GM18505 (cell line): Measurements from ENCODE around the gene CNTN1.

Source experiments
- ATAC-seq: cut with Tn5 transposase; IDR thresholded peaks from one replicate; pipeline ENCODE4 v1.9.1; 2021; ENCODE audit not compliant: unreplicated experiment
- POLR2A ChIP-seq: IDR thresholded peaks from 4 replicates; pipeline ENCODE4 v1.6.1; 2011; ENCODE audit warnings: borderline replicate concordance; ENCODE audit not compliant: insufficient read depth, insufficient read length; ENCODE audit errors: extremely low read depth

Gene CNTN1

GRCh38 chr12:41014643-41015020 lies 322.4 kb downstream of the CNTN1 start:
- ATAC-seq, result no peak
- no peak for TF ChIP-seq POLR2A

- TF ChIP-seq POLR2A, result no peak
- no peak for ATAC-seq
These were observed 325.8 kb downstream of the CNTN1 start for GRCh38 chr12:41018010-41018409.

- TF ChIP-seq POLR2A, result no peak
- ATAC-seq, result no peak
These were observed 327.2 kb downstream of the CNTN1 start for GRCh38 chr12:41019461-41019860.

GRCh38 chr12:41023836-41024235 lies 331.6 kb downstream of the CNTN1 start:
- TF ChIP-seq POLR2A, result no peak
- ATAC-seq, result no peak

- ATAC-seq, result no peak
- TF ChIP-seq POLR2A, result no peak
These were observed 333.9 kb downstream of the CNTN1 start for GRCh38 chr12:41026151-41026550.

- ATAC-seq, result no peak
- no peak for TF ChIP-seq POLR2A
These were observed 340.1 kb downstream of the CNTN1 start for GRCh38 chr12:41032386-41032785.

- no peak for ATAC-seq
These were observed 342.4 kb downstream of the CNTN1 start for GRCh38 chr12:41034686-41035085.

GRCh38 chr12:41039461-41039860 lies 347.2 kb downstream of the CNTN1 start:
- ATAC-seq, result no peak
- no peak for TF ChIP-seq POLR2A

More at GRCh38 chr12:41034686-41035085, 342.4 kb downstream of the CNTN1 start:
- no peak for TF ChIP-seq POLR2A

- no peak for ATAC-seq
- no peak for TF ChIP-seq POLR2A
These were observed 353.3 kb downstream of the CNTN1 start for GRCh38 chr12:41045509-41045908.

GRCh38 chr12:41049033-41049432 lies 356.8 kb downstream of the CNTN1 start:
- TF ChIP-seq POLR2A, result no peak
- no peak for ATAC-seq

- no peak for ATAC-seq
- TF ChIP-seq POLR2A, result no peak
These were observed 359.7 kb downstream of the CNTN1 start for GRCh38 chr12:41051954-41052353.

- no peak for ATAC-seq
- no peak for TF ChIP-seq POLR2A
These were observed 360.2 kb downstream of the CNTN1 start for GRCh38 chr12:41052441-41052840.

- no peak for TF ChIP-seq POLR2A
- ATAC-seq, result no peak
These were observed 360.8 kb downstream of the CNTN1 start for GRCh38 chr12:41053046-41053445.

- no peak for TF ChIP-seq POLR2A
- no peak for ATAC-seq
These were observed 363.8 kb downstream of the CNTN1 start for GRCh38 chr12:41055875-41056577.

- ATAC-seq, result no peak
- no peak for TF ChIP-seq POLR2A
These were observed 366.0 kb downstream of the CNTN1 start for GRCh38 chr12:41058266-41058665.
